ENCODE measurements around the gene ANKS3.

- TF ChIP-seq EZH2phosphoT487 (IDR thresholded peaks at IDR 0.05; ENCODE audit: low read depth): no peak
- TF ChIP-seq, protein P1, sequence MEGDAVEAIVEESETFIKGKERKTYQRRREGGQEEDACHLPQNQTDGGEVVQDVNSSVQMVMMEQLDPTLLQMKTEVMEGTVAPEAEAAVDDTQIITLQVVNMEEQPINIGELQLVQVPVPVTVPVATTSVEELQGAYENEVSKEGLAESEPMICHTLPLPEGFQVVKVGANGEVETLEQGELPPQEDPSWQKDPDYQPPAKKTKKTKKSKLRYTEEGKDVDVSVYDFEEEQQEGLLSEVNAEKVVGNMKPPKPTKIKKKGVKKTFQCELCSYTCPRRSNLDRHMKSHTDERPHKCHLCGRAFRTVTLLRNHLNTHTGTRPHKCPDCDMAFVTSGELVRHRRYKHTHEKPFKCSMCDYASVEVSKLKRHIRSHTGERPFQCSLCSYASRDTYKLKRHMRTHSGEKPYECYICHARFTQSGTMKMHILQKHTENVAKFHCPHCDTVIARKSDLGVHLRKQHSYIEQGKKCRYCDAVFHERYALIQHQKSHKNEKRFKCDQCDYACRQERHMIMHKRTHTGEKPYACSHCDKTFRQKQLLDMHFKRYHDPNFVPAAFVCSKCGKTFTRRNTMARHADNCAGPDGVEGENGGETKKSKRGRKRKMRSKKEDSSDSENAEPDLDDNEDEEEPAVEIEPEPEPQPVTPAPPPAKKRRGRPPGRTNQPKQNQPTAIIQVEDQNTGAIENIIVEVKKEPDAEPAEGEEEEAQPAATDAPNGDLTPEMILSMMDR (IDR thresholded peaks at IDR 0.05; ENCODE audit: low read depth, low read length): no peak
Observed at GRCh38 chr16:4724661-4725270, 9.3 kb downstream of the ANKS3 start.

Measured in OCI-LY3 (cell line).